SK-N-MC (cell line): ENCODE measurements around the gene PDCD7.
"Not testable (repeated sequence)": the region's sequence is repeated elsewhere in the genome, so short reads cannot be mapped to it uniquely, and the experiment has no call there.

Experiments used
- DNase-seq: peaks from one replicate; pipeline ENCODE4 v3.0.0-alpha.2; 2011; ENCODE audit warnings: low read depth, low spot score
- H3K27ac ChIP-seq: fragments of 200-600 bp; sonication (generic); 2 replicates; pipeline ENCODE4 v1.5.1; 2016; ENCODE audit warnings: mixed run types
- H3K36me3 ChIP-seq: fragments of 200-600 bp; sonication (generic); 2 replicates; pipeline ENCODE4 v1.6.1; 2017; ENCODE audit warnings: antibody characterized with exemption, low read length, mixed read lengths; ENCODE audit not compliant: insufficient read depth
- H3K4me3 ChIP-seq: fragments of 200-600 bp; sonication (generic); 2 replicates; pipeline ENCODE4 v1.5.1; 2016
- H3K9ac ChIP-seq: fragments of 200-600 bp; sonication (generic); 2 replicates; pipeline ENCODE4 v1.8.0; 2017; ENCODE audit warnings: mixed run types, mixed read lengths; ENCODE audit not compliant: insufficient read length
- H3K9me3 ChIP-seq: fragments of 200-600 bp; sonication (generic); 2 replicates; pipeline ENCODE4 v1.6.1; 2017; ENCODE audit warnings: low read depth, mild to moderate bottlenecking, antibody characterized with exemption, low read length, moderate library complexity, mixed read lengths
- EZH2 ChIP-seq: fragments of 200-600 bp; sonication (generic); IDR thresholded peaks from one replicate; pipeline ENCODE4 v1.6.1; 2017; ENCODE audit warnings: antibody characterized with exemption
- FOXP2 ChIP-seq: optimal IDR thresholded peaks from 2 replicates; pipeline ENCODE3; 2011; ENCODE audit warnings: mild to moderate bottlenecking, moderate library complexity; ENCODE audit not compliant: insufficient read depth; ENCODE audit errors: extremely low read length, control extremely low read depth
- POLR2AphosphoS5 ChIP-seq: IDR thresholded peaks from 2 replicates; pipeline ENCODE4 v1.6.1; 2012; ENCODE audit warnings: mild to moderate bottlenecking, low read depth, low read length, borderline replicate concordance

Gene PDCD7

GRCh38 chr15:65101891-65102708, 31.5 kb downstream of the PDCD7 start:
- H3K27ac ChIP-seq: no peak overlapping the region
- no peak overlapping the region for H3K4me3 ChIP-seq
- no peak overlapping the region for H3K9ac ChIP-seq
- no peaks in the 10 kb centered on the region for H3K9me3 ChIP-seq
- no peak for DNase-seq
- TF ChIP-seq POLR2AphosphoS5 (no peak), EZH2 (no peak), FOXP2 (no peak)
- H3K36me3 ChIP-seq: peaks cover 10% of the 10 kb centered on the region; the same call in 1 of the 2 replicates

DNA sequence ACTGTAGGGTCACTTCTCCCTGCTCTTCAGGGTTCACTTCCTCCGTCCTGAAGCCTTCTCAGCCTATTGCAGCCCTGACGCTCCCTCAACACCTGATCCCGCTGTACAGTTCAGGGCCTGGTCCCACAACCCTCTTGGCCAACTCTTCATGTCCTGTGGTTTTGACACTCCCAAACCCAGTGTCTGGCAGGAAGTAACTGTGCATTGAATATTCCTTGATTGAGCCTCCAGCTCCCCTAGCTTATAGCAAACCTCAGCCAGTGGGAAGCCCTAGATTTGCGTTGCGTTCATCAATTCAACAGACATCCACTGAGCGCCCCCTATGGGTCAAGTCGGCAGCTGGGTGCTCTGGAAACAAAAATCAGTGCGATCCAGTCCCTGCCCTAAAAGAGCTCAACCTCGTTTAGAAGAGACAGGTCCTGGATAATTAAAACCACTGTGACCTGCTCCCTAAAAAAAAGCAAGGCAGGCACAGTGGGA, 32.2 kb downstream of the PDCD7 start:
- no peak overlapping the region for H3K9ac ChIP-seq
- H3K9me3 ChIP-seq: no peaks in the 10 kb centered on the region
- no peak for TF ChIP-seq EZH2
- TF ChIP-seq POLR2AphosphoS5: no peak
- no peak for TF ChIP-seq FOXP2
- peak; percentile 18 for DNase-seq
- H3K4me3 ChIP-seq: no peak overlapping the region
- H3K27ac ChIP-seq: no peak overlapping the region
- peaks cover 10% of the 10 kb centered on the region; the same call in 1 of the 2 replicates for H3K36me3 ChIP-seq

DNA sequence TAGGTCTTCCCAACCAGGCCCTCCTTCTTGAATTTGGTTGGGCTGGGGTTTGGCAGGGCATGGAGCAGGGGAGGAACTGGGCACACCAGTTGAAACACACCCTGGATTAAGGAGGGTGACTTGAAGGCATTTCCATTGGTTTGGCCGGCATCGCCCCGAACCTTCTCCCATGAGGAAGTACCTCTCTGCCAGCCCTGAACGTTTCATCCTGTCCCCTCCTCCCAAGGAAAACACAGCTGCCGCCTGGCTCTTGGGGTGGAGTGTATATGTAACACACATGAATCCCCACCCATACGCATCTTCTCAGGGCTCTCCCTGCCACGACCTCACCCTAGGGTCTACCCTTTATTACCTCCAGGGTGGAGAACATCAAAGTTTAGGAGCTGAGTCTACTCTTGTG, 33.2 kb downstream of the PDCD7 start:
- no peak overlapping the region for H3K9ac ChIP-seq
- H3K4me3 ChIP-seq: no peak overlapping the region
- peaks cover 9% of the 10 kb centered on the region; the same call in 1 of the 2 replicates for H3K36me3 ChIP-seq
- no peak for DNase-seq
- H3K9me3 ChIP-seq: no peaks in the 10 kb centered on the region
- TF ChIP-seq EZH2: no peak
- TF ChIP-seq FOXP2: no peak
- TF ChIP-seq POLR2AphosphoS5: no peak
- H3K27ac ChIP-seq: no peak overlapping the region

DNA sequence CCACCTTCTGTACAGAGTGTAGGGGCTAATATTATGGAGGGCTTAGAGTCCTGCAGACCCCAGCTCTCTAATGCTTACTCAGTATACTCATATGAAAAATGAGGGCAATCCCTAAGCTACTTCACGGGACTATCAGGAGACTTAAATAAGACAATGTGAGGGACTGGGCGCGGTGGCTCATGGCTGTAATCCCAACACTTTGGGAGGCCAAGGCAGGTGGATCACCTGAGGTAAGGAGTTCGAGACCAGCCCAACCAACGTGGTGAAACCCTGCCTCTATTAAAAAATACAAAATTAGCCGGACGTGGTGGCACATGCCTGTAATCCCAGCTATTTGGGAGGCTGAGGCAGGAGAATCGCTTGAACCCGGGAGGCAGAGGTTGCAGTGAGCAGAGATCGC, 33.8 kb downstream of the PDCD7 start:
- not testable (repeated sequence) for H3K4me3 ChIP-seq, H3K27ac ChIP-seq, DNase-seq, H3K36me3 ChIP-seq, H3K9ac ChIP-seq, H3K9me3 ChIP-seq

DNA sequence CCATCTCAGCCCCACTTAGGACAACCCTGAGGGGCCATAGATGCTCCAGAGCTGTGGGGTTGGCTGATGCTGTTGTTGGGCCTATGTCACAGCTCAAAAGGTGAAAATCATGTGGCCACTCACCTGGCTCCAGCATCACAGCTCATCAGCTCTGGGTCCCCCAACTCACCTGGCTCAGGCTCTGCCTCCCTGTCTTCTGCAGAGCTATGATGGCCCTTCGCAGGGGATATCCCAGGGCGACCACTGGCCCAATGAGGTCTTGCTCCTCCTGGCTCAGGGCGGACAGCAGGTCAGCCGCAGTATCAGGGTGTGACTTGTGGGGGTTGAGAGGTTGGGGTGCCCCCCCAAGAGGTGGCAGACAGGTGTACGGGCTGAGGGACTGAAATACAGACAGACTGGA, 34.3 kb downstream of the PDCD7 start:
- TF ChIP-seq EZH2 (no peak), FOXP2 (no peak), POLR2AphosphoS5 (no peak)
- no peak for DNase-seq
- Histone ChIP-seq H3K27ac (no peak overlapping the region), H3K9ac (no peak overlapping the region), H3K36me3 (peaks cover 8% of the 10 kb centered on the region; the same call in 1 of the 2 replicates), H3K9me3 (no peaks in the 10 kb centered on the region), H3K4me3 (no peak overlapping the region)

DNA sequence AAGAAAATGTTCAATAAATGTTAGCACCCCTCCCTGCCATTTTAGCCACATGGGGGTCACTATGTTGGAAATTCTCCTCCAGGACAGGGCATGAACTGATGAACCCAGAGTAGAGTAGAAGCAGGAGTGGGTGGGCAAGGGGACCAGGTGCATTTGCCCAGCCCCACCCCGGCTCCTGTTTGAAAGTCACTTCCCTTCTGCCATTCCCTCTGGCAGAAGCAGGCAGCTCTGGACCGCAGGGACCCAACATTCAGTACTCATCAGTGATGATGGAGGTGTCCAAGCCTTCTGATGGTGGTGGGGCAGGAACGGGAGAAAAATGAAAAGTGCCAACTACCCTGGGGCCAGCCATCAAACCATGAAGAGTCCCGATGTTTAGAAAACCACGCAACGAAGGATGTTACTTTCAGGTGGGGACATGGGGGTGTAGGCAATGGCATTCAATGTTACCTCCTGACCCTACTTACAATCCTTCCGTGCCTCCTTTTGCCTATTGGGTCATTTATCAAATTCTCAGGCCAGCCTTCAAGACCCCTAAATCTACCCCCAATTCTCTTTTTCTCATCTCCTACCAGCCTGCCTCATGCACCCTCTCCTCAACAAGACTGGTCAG, 35.9 kb downstream of the PDCD7 start:
- Histone ChIP-seq H3K27ac (no peak overlapping the region), H3K9me3 (no peaks in the 10 kb centered on the region), H3K4me3 (no peak overlapping the region), H3K9ac (no peak overlapping the region), H3K36me3 (peaks cover 8% of the 10 kb centered on the region; the same call in 1 of the 2 replicates)
- no peak for DNase-seq
- no peak for TF ChIP-seq EZH2
- TF ChIP-seq FOXP2: no peak
- TF ChIP-seq POLR2AphosphoS5: no peak

GRCh38 chr15:65096481-65097385, 36.9 kb downstream of the PDCD7 start:
- no peak overlapping the region for H3K9ac ChIP-seq
- no peak overlapping the region for H3K27ac ChIP-seq
- H3K9me3 ChIP-seq: no peaks in the 10 kb centered on the region
- DNase-seq: no peak
- H3K36me3 ChIP-seq: peaks cover 8% of the 10 kb centered on the region; the same call in 1 of the 2 replicates
- no peak for TF ChIP-seq FOXP2
- no peak for TF ChIP-seq EZH2
- TF ChIP-seq POLR2AphosphoS5: no peak
- no peak overlapping the region for H3K4me3 ChIP-seq

- Histone ChIP-seq H3K4me3 (no peak overlapping the region), H3K27ac (no peak overlapping the region), H3K9ac (no peak overlapping the region), H3K9me3 (no peaks in the 10 kb centered on the region), H3K36me3 (peaks cover 8% of the 10 kb centered on the region; the same call in 1 of the 2 replicates)
- TF ChIP-seq FOXP2 (no peak), POLR2AphosphoS5 (no peak), EZH2 (no peak)
- no peak for DNase-seq
Measured at GRCh38 chr15:65095747-65096104, 37.9 kb downstream of the PDCD7 start.
